Activated CD4-positive, CD25-positive, alpha-beta regulatory T cell treated with anti-CD3 and anti-CD28 coated beads, Interleukin-2, amount 50 U/mL, for 16 hours (primary cell): ENCODE data around the gene ICAM2.
"Not testable (repeated sequence)": the region's sequence is repeated elsewhere in the genome, so short reads cannot be mapped to it uniquely, and the experiment has no call there.

Experiments
- DNase-seq: peaks from one replicate; pipeline ENCODE4 v3.0.0-alpha.2; 2020; ENCODE audit warnings: low read depth, low spot score

Gene ICAM2

DNA sequence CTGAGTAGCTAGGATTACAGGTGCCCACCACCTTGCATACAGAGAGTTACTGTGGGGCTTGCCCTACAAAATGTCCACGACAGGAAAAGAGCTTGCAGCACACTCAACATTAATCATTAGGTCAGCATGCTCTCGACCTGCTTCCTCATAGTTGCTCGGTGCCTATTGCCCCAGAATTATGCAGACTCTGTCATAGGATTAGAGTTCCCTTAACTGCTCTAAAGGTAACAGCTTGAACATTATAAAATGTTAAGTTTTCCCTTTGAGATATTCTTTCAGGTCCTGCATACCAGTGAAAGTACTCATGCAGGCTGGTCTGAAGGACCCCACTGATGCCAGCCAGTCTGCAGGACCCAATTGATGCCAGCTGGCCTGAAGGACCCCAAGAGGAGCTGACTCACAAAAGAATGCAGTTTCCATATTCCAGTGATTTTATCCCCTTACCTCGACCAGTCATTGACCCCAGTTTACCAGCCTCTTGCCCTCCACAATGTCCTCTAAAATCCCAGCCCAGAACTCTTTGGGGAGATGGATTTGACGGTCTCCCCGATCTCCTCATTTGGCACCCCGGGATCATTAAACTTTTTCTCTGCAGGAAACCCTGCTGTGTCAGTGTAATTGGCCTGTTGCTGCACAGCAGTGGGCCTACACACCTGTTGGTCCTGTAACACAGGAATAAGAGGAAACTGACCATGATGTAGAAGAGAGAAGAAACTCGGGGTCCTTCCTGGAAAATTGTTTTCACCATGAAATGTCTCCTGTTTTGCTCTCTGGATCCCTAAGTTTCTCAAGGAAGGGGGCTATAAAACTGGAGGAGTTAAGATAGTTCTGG lies 10.6 kb downstream of the ICAM2 start:
- no peak for DNase-seq

DNA sequence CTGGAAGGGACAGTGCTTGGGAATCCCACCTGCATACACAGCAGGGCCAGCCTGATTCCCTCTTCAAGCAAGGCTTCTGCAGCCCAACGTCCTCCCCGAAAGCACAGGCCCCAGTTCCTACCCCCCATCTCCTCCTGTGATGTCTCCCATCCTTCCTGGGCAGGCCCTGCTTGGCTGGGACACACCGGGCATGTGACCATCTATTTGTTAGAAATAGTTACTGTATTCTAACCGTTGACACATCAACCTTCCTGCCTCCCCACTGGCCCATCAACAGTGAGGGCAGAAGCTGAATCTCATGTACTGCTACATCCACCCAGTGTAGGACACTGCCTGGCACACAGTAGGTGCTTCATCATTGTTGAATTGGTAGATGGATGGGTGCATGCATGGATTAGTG lies 11.6 kb downstream of the ICAM2 start:
- no peak for DNase-seq

DNA sequence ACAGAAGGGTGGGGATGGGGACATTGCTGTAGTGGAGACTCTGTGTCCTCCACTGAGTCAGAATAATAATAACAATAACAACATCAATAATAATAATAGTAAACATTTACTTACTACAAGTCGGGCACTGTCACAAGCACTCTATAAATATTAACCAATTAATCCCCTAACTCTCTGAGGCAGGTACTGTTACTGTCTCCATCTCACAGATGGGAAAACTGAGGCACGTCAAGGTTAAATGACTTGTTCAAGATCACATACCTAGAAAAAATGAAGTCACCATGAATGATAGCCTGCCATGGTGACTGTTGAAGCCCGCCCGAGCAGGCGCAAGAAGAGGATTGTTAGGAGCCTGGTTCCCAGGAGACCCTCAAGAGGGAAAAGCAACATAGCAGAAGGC lies 12.1 kb downstream of the ICAM2 start:
- no peak for DNase-seq

DNA sequence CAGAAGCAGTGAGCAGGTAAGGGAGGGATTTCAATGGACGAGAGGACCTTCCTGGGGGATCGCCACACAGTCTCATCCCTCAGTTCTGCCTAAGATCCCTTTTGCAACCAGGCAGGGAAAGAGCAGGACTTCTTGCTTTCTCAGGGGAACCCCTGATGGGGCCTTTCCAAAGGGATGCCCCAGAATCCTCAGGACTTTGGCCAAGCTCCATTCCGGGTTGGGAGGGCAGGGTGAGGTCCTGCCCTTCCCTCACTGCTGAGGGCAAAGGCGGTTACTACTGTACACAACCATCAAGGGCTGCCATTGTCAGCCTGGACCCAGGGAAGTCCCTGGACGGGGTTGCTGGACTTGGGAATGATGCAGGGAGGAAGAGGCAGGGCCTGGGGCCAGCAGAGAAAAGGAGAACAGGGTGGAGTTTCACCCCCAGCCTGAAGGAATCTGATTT lies 12.6 kb downstream of the ICAM2 start:
- no peak for DNase-seq

DNA sequence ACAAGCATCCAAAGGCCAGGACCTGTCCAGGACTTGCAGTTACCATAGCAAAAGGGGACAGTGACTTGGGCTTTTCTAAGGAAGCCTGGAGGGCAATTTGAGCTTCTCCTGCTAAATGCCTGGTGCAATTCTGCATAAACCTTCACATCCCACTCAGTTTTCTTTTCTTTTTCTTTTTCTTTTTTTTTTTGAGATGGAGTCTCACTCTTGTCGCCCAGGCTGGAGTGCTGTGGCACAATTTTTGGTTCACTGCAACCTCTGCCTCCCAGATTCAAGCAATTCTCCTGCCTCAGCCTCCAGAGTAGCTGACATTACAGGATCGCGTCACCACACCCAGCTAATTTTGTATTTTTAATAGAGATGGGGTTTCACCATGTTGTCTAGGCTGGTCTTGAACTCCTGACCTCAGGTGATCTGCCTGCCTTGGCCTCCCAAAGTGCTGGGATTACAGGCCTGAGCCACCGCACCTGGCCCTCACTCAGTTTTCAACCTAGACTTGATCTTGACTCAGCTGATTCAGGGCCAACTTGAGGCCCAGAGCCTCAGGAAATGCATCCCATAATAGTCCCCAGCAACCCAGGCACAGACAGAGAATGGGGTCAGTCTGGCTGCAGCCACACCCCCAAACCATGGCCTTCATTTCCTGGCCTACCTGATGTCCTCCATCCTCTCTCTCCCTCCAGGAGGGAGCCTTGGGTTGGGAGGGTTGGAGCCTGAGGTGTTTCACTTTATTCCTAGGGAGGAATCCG lies 13.2 kb downstream of the ICAM2 start:
- DNase-seq, result not testable (repeated sequence)

DNA sequence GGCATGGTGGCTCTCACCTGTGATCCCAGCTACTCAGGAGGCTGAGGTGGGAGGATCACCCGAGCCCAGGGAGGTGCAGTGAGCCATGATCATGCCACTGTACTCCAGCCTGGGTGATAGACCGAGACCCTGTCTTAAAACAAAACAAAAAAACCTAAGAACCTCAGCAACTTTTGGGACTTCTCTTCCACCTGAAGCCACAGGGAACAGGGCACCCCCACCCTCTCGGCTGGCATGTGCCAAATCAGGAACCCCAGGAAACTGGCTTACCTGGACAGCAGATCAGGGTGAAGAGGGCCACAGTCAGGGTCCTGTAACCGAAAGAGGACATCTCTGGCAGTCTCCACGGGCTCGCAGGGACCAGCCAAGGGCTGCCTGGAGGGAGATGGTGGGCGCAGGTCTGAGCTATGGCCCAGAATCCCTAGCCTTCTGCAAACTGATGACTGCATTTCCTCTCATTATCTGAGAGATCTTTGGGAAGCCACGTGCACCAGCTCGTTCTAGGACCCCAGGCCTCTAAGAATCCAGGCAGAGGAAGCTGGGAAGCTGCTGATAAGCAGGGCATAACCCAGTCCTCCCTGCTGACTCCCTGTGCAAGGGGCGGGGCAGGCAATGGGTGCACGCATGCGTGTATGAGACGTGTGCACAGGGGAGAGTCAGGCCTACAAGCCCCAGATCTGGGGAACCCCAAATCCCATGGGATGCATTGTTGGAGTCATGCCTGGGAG lies 13.9 kb downstream of the ICAM2 start:
- no peak for DNase-seq

DNA sequence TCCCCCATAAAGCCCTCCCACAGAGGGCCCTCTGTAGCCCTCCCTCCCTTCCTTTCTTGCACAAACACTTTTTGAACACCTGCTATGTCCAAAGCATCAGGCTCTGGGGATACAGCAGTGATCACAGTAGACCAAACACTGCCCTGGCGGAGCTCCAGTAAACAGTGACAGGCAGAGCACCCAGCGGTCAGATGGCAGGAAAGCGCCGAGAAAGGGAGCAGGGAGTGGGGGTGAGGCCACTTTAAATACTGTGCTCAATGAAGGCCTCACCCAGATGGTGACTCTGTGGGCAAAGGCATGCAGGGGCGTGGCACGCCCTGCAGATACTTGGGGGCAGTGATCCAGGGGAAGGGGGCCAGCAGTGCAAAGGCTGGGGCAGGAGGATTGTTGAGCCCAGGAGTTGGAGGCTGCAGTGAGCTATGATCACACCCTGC lies 14.7 kb downstream of the ICAM2 start:
- DNase-seq, result no peak

DNA sequence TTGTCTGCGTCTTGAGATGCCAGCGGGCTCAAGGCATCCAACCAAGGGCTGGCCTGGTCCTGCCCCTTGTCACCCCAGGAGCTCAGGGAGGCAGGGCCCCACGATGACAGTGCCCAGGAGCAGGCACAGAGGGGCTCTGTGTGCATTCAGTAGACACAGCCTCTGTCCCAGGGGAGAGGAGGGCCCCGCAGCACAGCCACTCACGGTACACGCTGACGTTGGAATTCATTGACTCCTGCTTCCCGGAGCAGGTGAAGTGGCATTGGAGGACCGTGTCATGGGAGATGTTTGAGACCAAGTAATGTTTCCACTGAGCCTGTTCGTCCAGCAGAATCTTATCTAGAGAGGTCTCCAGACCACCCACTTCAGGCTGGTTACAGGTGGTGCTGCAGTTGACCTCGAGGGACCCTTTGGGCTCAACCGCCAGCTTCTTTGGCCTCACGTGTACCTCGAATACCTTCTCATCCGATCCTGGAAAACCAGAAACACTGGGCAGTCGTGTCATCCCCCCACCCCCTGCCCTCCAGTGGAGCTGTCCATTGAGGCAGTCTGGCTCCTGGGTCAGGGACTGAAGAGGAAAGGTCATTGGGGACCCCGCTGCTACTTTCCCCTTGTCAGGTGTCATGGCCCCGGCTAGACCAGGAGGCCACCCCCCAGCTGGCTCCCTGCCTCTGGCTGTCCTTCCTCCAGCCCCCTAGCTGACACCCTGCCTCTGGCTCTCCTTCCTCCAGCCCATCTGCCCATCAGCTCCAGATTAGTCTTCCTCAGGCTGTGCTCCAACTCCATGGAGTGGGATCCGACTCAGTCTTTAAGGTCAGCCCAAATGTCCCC lies 15.3 kb downstream of the ICAM2 start:
- DNase-seq, result no peak

DNA sequence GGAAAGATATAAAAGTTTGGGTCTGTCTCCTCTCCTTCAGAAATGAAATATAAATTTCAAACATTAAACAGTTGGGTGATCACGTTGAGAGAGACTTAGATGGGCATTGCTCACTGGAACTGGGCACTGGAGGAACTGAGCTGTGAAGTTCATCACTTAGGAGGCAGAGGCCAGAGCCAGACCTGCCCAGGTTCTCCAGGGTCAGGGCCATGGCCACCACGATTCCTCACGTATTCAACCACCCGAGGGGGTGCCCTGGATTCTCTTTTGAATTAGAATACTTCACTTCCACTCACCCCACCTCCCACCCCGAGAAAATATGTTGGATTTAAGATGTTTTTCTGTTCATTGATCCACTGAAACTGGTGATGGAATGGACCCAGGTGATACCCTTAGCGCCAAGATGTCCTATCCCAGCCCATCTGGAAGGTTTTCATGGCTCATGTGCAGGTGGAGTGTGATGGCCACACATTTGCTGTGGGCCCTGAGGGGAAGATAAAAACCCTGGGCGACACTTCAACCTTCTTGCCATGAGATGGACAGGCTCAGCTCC lies 16.1 kb downstream of the ICAM2 start:
- DNase-seq, result no peak

DNA sequence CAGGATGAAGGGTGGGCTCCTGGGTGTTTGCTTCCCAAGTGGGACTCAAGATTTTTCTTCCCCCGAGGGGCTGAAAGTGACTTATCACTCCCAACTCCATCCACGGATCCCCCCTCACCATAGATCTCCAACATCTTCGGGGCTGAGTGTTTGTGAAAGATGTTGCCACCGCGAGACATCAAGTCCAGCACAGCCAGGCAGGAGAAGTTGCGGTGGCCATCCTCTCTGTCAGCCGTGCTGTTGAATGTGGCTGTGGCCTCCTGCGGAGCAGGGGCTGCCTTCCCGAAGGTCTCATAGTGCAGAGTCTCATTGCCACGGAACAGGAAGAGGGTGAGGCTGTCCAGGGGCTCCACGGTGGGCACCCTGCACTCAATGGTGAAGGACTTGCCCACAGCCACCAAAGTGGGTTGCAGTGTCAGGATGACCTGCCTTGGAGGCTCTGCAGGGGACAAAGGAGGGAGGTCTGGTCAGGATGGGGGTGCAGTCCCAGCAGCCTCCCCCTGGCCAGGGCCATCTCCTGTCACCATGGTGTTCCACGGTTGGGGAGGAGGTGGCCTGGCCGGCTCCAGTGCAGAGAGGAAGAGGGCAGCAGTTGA lies 16.8 kb downstream of the ICAM2 start:
- no peak for DNase-seq

DNA sequence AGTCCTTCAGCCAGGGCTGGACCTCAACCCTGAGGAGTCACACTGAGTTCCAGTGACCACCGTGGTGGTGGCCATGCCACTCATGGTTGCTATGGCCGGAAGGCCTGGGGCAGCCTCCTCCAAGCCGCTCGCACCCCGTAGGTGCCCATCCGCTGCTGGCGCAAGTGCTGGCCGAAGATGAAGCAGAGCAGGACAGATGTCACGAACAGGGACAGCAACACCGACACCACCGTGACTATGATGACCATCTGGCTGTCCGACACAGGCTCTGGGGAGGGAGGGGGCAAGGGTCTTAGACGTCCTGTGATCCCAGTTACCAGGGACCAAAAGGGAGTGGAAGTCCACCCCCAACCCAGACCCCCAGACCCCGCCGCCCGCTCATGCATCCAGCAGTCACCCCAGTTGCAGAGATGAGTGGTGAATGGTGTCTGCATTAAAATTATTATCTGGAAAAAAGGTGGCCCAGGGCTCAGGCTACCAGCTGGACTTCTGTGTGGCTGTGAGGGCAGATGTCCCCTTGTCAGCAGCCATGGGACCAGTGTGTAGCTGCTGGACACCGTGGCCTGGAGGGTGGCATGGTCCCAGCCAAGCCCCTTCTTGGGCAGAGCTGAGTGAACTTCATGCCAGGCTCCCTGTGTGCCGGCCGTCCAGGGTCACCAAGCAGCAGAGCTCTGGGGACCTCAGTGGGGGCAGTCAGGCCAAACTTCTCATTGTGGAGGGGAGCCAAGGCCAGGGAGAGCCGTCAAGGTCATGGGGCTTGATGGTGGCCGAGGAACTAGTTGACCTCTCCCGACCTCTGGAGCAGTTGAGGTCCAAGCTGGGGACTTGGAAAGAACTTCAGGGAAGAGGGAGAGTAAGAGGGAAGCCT lies 17.5 kb downstream of the ICAM2 start:
- no peak for DNase-seq

DNA sequence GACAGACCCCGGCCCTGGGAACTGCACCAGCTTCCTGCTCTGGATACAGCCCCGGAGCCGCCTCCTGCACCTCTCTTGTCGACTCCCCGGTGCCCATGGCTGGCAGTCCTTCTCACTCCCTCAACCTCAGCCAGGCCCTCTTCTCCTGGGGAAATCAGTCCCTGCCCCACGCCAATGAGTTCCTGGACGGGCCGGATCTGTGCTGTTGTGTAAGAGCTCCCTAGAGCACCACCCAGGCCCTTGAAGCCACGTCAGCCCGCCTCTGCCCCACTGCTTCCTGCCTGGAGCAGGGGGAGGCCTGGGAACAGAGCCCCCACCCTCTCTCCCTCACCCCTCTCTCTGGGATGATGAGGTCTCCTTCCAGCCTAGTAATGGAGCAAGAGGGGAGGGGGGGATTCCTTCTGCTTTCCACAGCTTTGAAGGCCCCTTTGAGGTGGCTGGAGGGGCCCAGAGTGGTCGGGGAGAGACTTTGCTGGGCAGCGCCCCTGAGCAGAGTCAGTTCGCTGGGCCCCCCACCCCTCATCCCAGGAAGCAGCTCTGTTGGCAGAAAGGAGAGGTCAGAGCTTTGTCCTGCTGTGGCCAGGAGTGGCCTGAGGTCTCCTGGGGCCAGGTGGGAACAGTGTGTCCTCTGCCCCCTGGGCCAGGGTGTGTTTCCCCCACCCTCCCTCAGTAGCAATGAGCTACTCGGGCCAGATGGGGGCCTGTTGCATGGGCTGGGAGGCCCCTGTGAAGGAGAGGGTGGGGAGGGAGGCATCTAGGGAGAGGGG lies 18.5 kb downstream of the ICAM2 start:
- DNase-seq, result no peak

DNA sequence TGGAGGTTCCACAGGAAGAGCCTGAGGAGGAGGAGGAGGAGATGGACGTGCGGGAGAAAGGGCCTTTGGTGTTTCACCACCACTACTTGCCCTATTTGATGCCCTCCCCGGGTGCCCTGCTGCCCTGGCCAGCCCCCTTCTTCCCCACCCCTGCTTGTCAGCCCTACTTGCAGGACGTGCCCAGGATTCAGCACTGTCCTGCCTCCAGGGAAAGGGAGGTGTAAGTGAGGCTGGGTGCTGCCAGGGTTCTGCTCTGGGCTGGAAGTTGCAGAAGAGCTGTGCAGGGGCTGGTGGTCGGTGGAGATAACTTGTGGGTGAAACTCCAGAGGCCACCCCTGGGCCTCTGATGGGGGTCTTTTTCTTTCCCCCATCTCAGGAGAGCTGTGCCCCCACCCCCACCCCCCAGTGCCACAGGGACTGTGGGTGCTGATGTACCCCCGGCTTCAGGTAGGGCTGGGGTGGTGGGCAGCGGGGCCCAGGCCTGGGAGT lies 19.3 kb downstream of the ICAM2 start:
- no peak for DNase-seq

DNA sequence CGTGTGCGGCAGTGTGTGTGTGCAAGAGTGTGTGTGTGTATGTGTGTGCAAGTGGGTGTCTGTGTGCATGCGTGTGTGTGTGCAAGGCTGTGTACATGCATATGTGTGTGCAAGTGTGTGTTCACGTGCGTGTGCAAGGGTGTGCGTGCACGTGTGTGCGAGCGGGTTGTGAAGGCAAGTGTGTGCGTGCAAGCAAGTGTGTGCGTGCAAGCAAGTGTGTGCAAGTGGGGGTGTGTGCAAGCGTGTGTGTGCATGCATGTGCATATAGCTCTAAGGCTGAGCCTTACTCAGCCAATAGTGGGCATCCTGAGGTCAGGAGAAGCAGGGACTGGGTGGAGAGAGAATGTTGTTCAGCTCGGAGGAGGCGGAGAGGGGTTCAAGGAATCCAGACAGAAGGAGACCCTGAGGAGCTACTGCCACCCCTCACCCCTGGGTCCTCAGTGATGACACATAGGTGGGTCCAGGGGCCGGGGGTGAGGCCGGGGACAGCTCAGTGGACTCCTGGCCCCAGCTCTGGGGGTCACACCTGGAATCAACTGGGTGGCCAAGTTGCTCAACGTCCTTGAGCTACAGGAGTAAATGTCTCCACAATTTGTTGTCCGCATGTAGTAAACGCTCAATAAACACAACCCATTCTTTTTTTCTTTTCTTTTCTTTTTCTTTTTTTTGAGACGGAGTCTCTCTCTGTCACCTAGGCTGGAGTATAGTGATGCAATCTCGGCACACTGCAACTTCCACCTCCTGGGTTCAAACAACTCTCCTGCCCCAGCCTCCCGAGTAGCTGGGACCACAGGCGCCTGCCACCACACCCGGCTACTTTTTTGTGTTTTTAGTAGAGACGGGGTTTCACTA lies 20.5 kb downstream of the ICAM2 start:
- no peak for DNase-seq

DNA sequence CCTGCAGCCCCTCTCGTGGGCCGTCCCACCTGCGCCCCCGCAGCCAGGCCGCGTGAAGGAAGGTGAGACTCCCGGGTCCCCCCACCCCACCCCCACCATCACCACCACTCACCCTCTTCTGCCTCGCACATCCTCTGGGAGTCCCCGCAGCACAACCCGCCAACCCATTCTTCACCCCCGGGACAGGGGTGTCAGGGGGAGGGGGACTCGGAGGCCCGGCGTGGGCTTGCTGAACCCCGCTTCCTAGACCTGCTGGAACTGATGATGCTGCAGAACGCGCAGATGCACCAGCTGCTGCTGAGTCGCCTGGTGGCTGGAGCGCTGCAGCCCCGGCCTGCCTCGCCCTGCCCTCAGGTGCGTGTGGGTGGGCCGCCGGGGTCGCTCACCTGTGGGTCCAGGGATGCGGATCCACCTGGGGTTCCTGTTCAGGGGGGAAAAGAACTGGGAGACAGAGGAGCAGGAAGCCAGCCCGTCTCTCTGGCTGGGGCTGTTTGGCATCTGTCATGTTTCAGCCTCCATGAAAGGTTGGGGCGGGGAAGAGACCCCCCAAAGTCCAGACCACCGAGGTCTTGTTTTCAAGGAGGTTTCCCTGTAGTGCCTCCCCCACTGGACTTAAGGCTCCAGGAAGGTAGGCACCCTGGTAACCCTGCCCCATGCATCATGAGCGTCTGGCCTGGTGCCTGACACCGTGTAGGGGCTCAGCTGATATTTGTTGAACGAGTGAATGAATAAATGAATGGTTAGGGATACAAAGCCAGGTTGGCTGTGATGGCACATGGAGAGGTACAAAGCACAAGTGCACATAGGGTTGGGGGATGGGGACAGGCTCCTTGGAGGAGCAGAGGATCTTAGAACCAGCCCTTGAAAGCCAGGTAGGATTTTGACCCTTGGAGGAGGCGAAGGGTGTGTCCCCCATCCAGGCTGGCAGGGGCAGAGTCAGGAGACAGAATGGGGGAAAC lies 21.4 kb downstream of the ICAM2 start:
- DNase-seq, result no peak

DNA sequence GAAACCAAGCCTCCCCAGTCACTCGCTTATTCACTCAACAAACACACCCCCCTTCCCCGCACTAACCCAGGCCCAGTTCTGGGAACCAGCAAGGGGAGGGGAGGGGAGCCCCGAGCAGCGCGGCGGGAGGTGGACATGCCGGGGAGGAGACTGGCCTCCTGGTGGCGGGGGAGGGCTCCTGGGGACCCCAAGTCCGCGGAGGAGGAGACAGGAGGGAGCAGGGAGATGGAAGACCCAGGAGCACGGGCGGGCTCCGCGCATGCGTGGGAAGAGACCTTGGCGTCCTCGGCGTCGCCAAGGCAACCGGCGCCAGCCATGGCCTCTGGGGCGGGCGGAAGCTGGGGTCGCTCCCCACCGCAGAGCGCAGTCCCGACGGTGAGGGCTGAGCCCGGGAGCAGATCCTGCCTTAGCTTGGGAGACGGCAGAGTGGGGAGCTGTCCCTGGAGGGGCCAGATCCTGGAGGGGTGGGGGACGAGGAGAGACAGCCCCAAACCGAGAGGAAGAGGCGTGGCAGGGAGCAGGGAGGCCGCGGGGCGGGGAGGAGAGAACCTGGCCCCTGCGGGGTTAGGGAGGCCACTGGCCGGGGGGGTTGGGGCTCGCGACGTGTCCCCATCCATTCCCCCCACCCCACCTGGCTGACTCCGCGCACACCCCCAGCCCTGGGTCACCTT lies 22.2 kb downstream of the ICAM2 start, which contains the start of gene PRR29:
PRR29 (plus strand) TSS at position 302 of the 671 bp plus-strand sequence; CDS start at position 316, 14 bp downstream.
- peak; percentile 41 for DNase-seq
